AG04449 (cell line): ENCODE results near the gene TBCCD1.

ENCODE experiments used
- CTCF ChIA-PET: fragments of 350-600 bp; formaldehyde crosslinking; extraction: SDS; loops from one replicate; lab custom pipeline; 2021; ENCODE audit warnings: antibody characterized with exemption; lab: Yijun Ruan, JAX
- POLR2A ChIA-PET: fragments of 400-600, 350-600 bp; formaldehyde crosslinking; extraction: SDS; loops from one replicate; lab custom pipeline; 2020; ENCODE audit warnings: antibody characterized with exemption, inconsistent platforms; lab: Yijun Ruan, JAX
- DNase-seq: peaks from one replicate; pipeline ENCODE4 v3.0.0-alpha.2; 2010; ENCODE audit warnings: low read depth, low spot score
- H3K4me3 ChIP-seq: 2 replicates; pipeline ENCODE4 v1.5.1; 2011; ENCODE audit warnings: low read depth, mild to moderate bottlenecking, control low read depth, low read length
- TF ChIP-seq, protein P1 (sequence below): IDR thresholded peaks from one replicate; pipeline ENCODE4 v1.5.1; 2011; ENCODE audit warnings: mild to moderate bottlenecking, moderate library complexity, low read length, control low read depth, inconsistent platforms; ENCODE audit not compliant: insufficient read depth; ENCODE audit errors: missing control alignments

The TBCCD1 gene

GRCh38 chr3:186497608-186498007 lies 69.5 kb downstream of the TBCCD1 start:
- ChIA-PET POLR2A (no interaction called here), CTCF (no interaction called here)
- no peak for DNase-seq
- no peak overlapping the region for H3K4me3 ChIP-seq
- TF ChIP-seq, protein P1, sequence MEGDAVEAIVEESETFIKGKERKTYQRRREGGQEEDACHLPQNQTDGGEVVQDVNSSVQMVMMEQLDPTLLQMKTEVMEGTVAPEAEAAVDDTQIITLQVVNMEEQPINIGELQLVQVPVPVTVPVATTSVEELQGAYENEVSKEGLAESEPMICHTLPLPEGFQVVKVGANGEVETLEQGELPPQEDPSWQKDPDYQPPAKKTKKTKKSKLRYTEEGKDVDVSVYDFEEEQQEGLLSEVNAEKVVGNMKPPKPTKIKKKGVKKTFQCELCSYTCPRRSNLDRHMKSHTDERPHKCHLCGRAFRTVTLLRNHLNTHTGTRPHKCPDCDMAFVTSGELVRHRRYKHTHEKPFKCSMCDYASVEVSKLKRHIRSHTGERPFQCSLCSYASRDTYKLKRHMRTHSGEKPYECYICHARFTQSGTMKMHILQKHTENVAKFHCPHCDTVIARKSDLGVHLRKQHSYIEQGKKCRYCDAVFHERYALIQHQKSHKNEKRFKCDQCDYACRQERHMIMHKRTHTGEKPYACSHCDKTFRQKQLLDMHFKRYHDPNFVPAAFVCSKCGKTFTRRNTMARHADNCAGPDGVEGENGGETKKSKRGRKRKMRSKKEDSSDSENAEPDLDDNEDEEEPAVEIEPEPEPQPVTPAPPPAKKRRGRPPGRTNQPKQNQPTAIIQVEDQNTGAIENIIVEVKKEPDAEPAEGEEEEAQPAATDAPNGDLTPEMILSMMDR, result no peak

- TF ChIP-seq, protein P1, result no peak
- H3K4me3 ChIP-seq, result no peak overlapping the region
- DNase-seq, result no peak
- CTCF ChIA-PET, result no interaction called here
- POLR2A ChIA-PET, result no interaction called here
Observed at GRCh38 chr3:186496635-186497034, 70.5 kb downstream of the TBCCD1 start.
